AG04450 (cell line): Measurements from ENCODE around the gene TRIO. TPM values are rescaled to one million over a fixed set of nuclear protein-coding genes. Genes with fewer than 3 reads are reported as not detected.

Experiments used
- CTCF ChIA-PET: fragments of 300-600, 350-600 bp; formaldehyde crosslinking; extraction: SDS; loops from one replicate; lab custom pipeline; 2022; ENCODE audit warnings: antibody characterized with exemption, inconsistent platforms; lab: Charles Lee
- POLR2A ChIA-PET: fragments of 350-600 bp; formaldehyde crosslinking; extraction: SDS; loops from one replicate; lab custom pipeline; 2021; ENCODE audit warnings: antibody characterized with exemption, inconsistent platforms; lab: Yijun Ruan, JAX
- DNase-seq: peaks from one replicate; pipeline ENCODE4 v3.0.0-alpha.2; 2011; ENCODE audit warnings: low read depth, low spot score
- H3K27ac ChIP-seq: one replicate; pipeline ENCODE4 v1.5.1; 2012; ENCODE audit warnings: low read depth, low read length, control low read depth
- H3K27me3 ChIP-seq: one replicate; pipeline ENCODE4 v1.6.0; 2012; ENCODE audit warnings: low read length; ENCODE audit not compliant: control insufficient read depth, insufficient read depth
- H3K4me3 ChIP-seq: 2 replicates; pipeline ENCODE4 v1.5.1; 2011; ENCODE audit warnings: mild to moderate bottlenecking, low read depth, low read length, control low read depth
- H3K9me3 ChIP-seq: 2 replicates; pipeline ENCODE4 v1.5.1; 2012; ENCODE audit warnings: low read length; ENCODE audit not compliant: control insufficient read depth, insufficient read depth
- CTCF ChIP-seq: IDR thresholded peaks from 2 replicates; pipeline ENCODE4 v1.5.1; 2011; ENCODE audit warnings: low read depth, low read length, control low read depth, inconsistent platforms
- polyA plus RNA-seq: library from polyadenylated mRNA; depleted of rRNA; stranded (reverse); fragments of >200 nt; gene quantifications from 2 replicates; pipeline ENCODE4 v1.2.3, GENCODE V29; 2011

TRIO gene
- polyA plus RNA-seq, 1 experiment = 268 TPM

GRCh38 chr5:14229734-14230133 is 86.6 kb downstream of the TRIO start:
- TF ChIP-seq CTCF = no peak
- H3K27ac ChIP-seq = no peak overlapping the region
- H3K9me3 ChIP-seq = no peaks in the 10 kb centered on the region
- POLR2A ChIA-PET = no interaction called here
- CTCF ChIA-PET = no interaction called here
- no peak for DNase-seq
- H3K4me3 ChIP-seq = no peak overlapping the region
- no peaks in the 10 kb centered on the region for H3K27me3 ChIP-seq

- Histone ChIP-seq H3K27me3 (no peaks in the 10 kb centered on the region), H3K27ac (no peak overlapping the region), H3K4me3 (no peak overlapping the region), H3K9me3 (no peaks in the 10 kb centered on the region)
- DNase-seq = no peak
- ChIA-PET CTCF (no interaction called here), POLR2A (no interaction called here)
- TF ChIP-seq CTCF = no peak
These were observed 88.0 kb downstream of the TRIO start for GRCh38 chr5:14231156-14231555.

DNA sequence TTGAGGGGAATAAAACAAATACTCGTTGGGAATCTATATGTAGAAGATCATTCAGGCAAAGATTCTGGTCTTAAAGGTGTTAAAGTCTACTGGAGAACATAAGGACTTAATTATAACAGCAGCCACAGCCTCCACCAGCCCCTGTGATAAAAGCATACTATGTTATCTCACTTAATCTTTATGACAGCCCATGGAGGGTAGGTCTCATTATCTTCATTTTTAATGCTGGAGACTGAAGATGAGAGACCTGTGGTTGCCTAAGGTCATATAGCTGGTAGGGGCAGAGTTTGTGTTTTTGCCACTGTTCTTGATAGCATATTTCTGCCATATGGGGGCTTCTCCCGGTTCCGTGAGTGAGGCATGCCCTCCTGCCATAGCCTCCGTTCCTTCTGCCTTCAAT is 88.7 kb downstream of the TRIO start:
- POLR2A ChIA-PET = no interaction called here
- CTCF ChIA-PET = interaction anchor here (1.3 kb wide), 1 partner anchor 38 kb away, joined by 4 read pairs; no protein-coding TSS in a partner anchor
- H3K27ac ChIP-seq = no peak overlapping the region
- no peak overlapping the region for H3K4me3 ChIP-seq
- no peak for TF ChIP-seq CTCF
- no peaks in the 10 kb centered on the region for H3K9me3 ChIP-seq
- no peak for DNase-seq
- no peaks in the 10 kb centered on the region for H3K27me3 ChIP-seq

DNA sequence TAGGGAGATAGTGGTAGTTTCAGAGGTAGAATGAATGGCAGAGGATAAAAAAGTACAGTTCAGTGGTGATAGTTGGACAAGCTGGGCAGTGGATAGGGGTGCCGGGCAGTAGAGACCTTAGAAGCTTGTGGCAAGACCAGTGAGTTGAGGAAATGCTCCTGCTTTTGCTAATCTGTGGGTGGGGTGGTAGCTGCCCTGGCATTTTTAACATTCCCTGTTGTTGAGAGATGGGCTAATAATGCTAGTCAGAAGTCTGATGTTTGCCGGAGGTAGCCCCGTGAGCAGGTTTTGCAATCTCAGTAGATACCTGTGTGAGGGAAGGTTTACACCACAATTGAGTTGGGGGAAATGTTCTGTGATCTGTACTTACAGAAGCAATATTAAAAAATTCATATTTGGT is 91.1 kb downstream of the TRIO start:
- ChIA-PET POLR2A (no interaction called here), CTCF (no interaction called here)
- H3K9me3 ChIP-seq = no peaks in the 10 kb centered on the region
- DNase-seq = no peak
- H3K27me3 ChIP-seq = no peaks in the 10 kb centered on the region
- H3K4me3 ChIP-seq = no peak overlapping the region
- TF ChIP-seq CTCF = no peak
- no peak overlapping the region for H3K27ac ChIP-seq

DNA sequence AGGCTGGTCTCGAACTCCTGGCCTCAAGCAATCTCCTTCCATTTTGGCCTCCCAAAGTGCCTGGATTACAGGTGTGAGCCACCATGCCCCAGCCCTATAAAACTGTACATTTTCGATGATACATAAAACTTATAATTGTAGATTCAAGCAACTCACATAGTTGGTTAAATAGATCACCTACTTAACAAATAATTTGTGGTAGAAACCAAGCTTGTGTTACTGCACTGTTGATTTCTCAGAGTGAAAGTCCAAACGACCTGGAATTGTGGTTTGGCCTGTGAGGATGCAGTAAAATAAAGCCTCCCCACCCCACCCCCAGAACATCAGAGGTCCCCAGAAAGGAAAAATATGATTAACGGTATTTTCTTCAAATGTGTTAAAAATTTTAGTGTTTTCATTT is 92.7 kb downstream of the TRIO start:
- Histone ChIP-seq H3K27ac (no peak overlapping the region), H3K4me3 (no peak overlapping the region), H3K9me3 (no peaks in the 10 kb centered on the region), H3K27me3 (no peaks in the 10 kb centered on the region)
- ChIA-PET POLR2A (no interaction called here), CTCF (interaction anchor here (0.6 kb wide), 1 partner anchor 34 kb away, joined by 4 read pairs; no protein-coding TSS in a partner anchor)
- DNase-seq = no peak
- TF ChIP-seq CTCF = no peak
